IMR-90 (cell line): ENCODE data around the gene ZRSR2. TPM values are rescaled to one million over a fixed set of nuclear protein-coding genes. Genes with fewer than 3 reads are reported as not detected.

Source experiments
- ATAC-seq: fragments of 200-7000 bp; cut with Tn5 transposase; 2 replicates; pipeline ENCODE4 v1.9.1; 2020; ENCODE audit warnings: low read depth, mild to moderate bottlenecking, moderate library complexity
- BruUV-seq: library from RNA; stranded (reverse); fragments of 400-500 nt; replicated peaks from 2 replicates; lab custom pipeline; 2021; lab: Mats Ljungman, UMichigan
- CTCF ChIA-PET: fragments of 300-600 bp; formaldehyde crosslinking; extraction: SDS; loops from one replicate; lab custom pipeline; 2021; ENCODE audit warnings: antibody characterized with exemption; lab: Yijun Ruan, JAX
- POLR2A ChIA-PET: fragments of 300-600 bp; sonication (Branson Sonifier 250); formaldehyde crosslinking; loops from one replicate; lab custom pipeline; 2022; ENCODE audit warnings: antibody characterized with exemption; ENCODE audit not compliant: unreplicated experiment; lab: Charles Lee
- DNase-seq: peaks from one replicate; pipeline ENCODE4 v3.0.0; 2013
- H2AFZ ChIP-seq: replicated peaks from 2 replicates; pipeline ENCODE3; 2013; ENCODE audit warnings: low read length, mild to moderate bottlenecking; ENCODE audit not compliant: poor library complexity
- H2AK5ac ChIP-seq: 2 replicates; pipeline ENCODE4 v1.6.1; 2013; ENCODE audit warnings: low read depth, low read length, inconsistent platforms
- H2AK9ac ChIP-seq: replicated peaks from 2 replicates; pipeline ENCODE3; 2013; ENCODE audit warnings: mild to moderate bottlenecking, low read depth, low read length, moderate library complexity; ENCODE audit not compliant: poor library complexity
- H2BK120ac ChIP-seq: 2 replicates; pipeline ENCODE4 v1.6.1; 2013; ENCODE audit warnings: low read depth, low read length, inconsistent platforms
- H2BK15ac ChIP-seq: 3 replicates; pipeline ENCODE4 v1.6.1; 2013; ENCODE audit warnings: low read depth, low read length, inconsistent platforms
- H2BK20ac ChIP-seq: 2 replicates; pipeline ENCODE4 v1.6.1; 2013; ENCODE audit warnings: low read depth, mild to moderate bottlenecking, inconsistent platforms, low read length, moderate library complexity
- H2BK5ac ChIP-seq: 2 replicates; pipeline ENCODE4 v1.6.1; 2013; ENCODE audit warnings: mild to moderate bottlenecking, low read depth, low read length, inconsistent platforms; ENCODE audit not compliant: poor library complexity, severe bottlenecking
- H3K14ac ChIP-seq: replicated peaks from 2 replicates; pipeline ENCODE4 v1.6.1; 2013; ENCODE audit warnings: low read depth, low read length, inconsistent platforms
- H3K18ac ChIP-seq: 2 replicates; pipeline ENCODE4 v1.6.1; 2013; ENCODE audit warnings: low read depth, low read length, control low read depth
- H3K23ac ChIP-seq: 2 replicates; pipeline ENCODE4 v1.6.1; 2013; ENCODE audit warnings: low read depth, low read length, inconsistent platforms
- H3K27ac ChIP-seq: 2 replicates; pipeline ENCODE4 v1.5.1; 2013; ENCODE audit warnings: mild to moderate bottlenecking, control low read depth, low read length; ENCODE audit not compliant: insufficient read depth
- H3K27me3 ChIP-seq: 2 replicates; pipeline ENCODE4 v1.6.1; 2013; ENCODE audit warnings: low read length; ENCODE audit not compliant: control insufficient read depth, insufficient read depth
- H3K36me3 ChIP-seq: 2 replicates; pipeline ENCODE4 v1.6.1; 2013; ENCODE audit warnings: low read length, mixed read lengths; ENCODE audit not compliant: control insufficient read depth, insufficient read depth
- H3K4ac ChIP-seq: 2 replicates; pipeline ENCODE4 v1.6.1; 2013; ENCODE audit warnings: low read depth, low read length, inconsistent platforms
- H3K4me1 ChIP-seq: 2 replicates; pipeline ENCODE4 v1.6.1; 2013; ENCODE audit warnings: low read length, mixed read lengths; ENCODE audit not compliant: control insufficient read depth, insufficient read depth
- H3K4me2 ChIP-seq: 2 replicates; pipeline ENCODE4 v1.6.1; 2013; ENCODE audit warnings: low read depth, mild to moderate bottlenecking, control low read depth, low read length, moderate library complexity
- H3K4me3 ChIP-seq: 2 replicates; pipeline ENCODE4 v1.5.1; 2013; ENCODE audit warnings: low read depth, mild to moderate bottlenecking, control low read depth, low read length, moderate library complexity; ENCODE audit not compliant: insufficient read depth
- H3K56ac ChIP-seq: 2 replicates; pipeline ENCODE4 v1.6.1; 2013; ENCODE audit warnings: low read length, inconsistent platforms; ENCODE audit not compliant: insufficient read depth; ENCODE audit errors: extremely low read depth
- H3K79me1 ChIP-seq, 2 experiments: 2 replicates each; pipeline ENCODE4 v1.6.1; 2013; ENCODE audit warnings: low read length in 2 of 2, inconsistent platforms in 1 of 2, low read depth in 1 of 2
- H3K9ac ChIP-seq: 2 replicates; pipeline ENCODE4 v1.6.1; 2013; ENCODE audit warnings: low read depth, low read length, control low read depth
- H3K9me1 ChIP-seq: 2 replicates; pipeline ENCODE4 v1.6.1; 2013; ENCODE audit warnings: low read length, inconsistent platforms; ENCODE audit not compliant: insufficient read depth
- H3K9me3 ChIP-seq: 2 replicates; pipeline ENCODE4 v1.6.1; 2013; ENCODE audit warnings: low read length; ENCODE audit not compliant: control insufficient read depth, insufficient read depth
- H4K20me1 ChIP-seq: 2 replicates; pipeline ENCODE4 v1.6.1; 2013; ENCODE audit warnings: low read length, inconsistent platforms; ENCODE audit not compliant: insufficient read depth
- H4K5ac ChIP-seq: 2 replicates; pipeline ENCODE4 v1.6.1; 2013; ENCODE audit warnings: mild to moderate bottlenecking, low read depth, low read length, control low read depth
- H4K8ac ChIP-seq, 2 experiments: 2 replicates each; pipeline ENCODE4 v1.6.1; 2013; ENCODE audit warnings: low read depth in 2 of 2, low read length in 2 of 2, control low read depth in 1 of 2, inconsistent platforms in 1 of 2
- H4K91ac ChIP-seq: 2 replicates; pipeline ENCODE4 v1.6.1; 2013; ENCODE audit warnings: low read depth, low read length, inconsistent platforms; ENCODE audit not compliant: insufficient read depth
- CEBPB ChIP-seq: IDR thresholded peaks from 2 replicates; pipeline ENCODE4 v1.6.1; 2012; ENCODE audit warnings: low read depth, low read length, improper control_type of control experiment
- FOS ChIP-seq: fragments of 150-350 bp; IDR thresholded peaks from 2 replicates; pipeline ENCODE4 v1.6.1; 2016; ENCODE audit warnings: low read depth, low read length
- MXI1 ChIP-seq: IDR thresholded peaks from 2 replicates; pipeline ENCODE4 v1.6.1; 2012; ENCODE audit warnings: low read depth, mild to moderate bottlenecking, low read length, moderate library complexity, borderline replicate concordance
- RAD21 ChIP-seq: IDR thresholded peaks from 2 replicates; pipeline ENCODE4 v1.6.1; 2012; ENCODE audit warnings: low read length, improper control_type of control experiment
- WGBS, 2 experiments: methylation state at CpG; one replicate each; pipeline versions ENCODE4 v1.1.5 to v1.1.7; 2013; ENCODE audit warnings: missing lambda C conversion rate in 2 of 2; ENCODE audit not compliant: insufficient read length in 1 of 2; ENCODE audit errors: extremely low coverage in 2 of 2; 5-methylcytosine and 5-hydroxymethylcytosine counted together
- dilution Hi-C: fragments of 300-500 bp; cut with HindIII; formaldehyde crosslinking; loops from one replicate; pipeline ENCODE4 v1.14.3; 2018; ENCODE audit warnings: low sequenced_read_pairs; ENCODE audit not compliant: unreplicated experiment
- in situ Hi-C: fragments of 300-500 bp; cut with MboI; formaldehyde crosslinking; loops from 3 replicates; pipeline ENCODE4 v1.14.3; 2019; ENCODE audit warnings: low sequenced_read_pairs, inconsistent platforms, mixed read lengths
- intact Hi-C: fragments of 100-400 bp; cut with micrococcal nuclease; formaldehyde crosslinking; loops from 2 replicates; pipeline ENCODE4 v1.10.0; 2022
- polyA plus RNA-seq, 3 experiments: library from polyadenylated mRNA; depleted of rRNA; stranded (reverse); fragments of >200 nt; gene quantifications; 2 replicates each; pipeline ENCODE4 v1.2.3, GENCODE V29; 2012; ENCODE audit warnings: low replicate concordance in 1 of 3
- total RNA-seq: library from RNA; depleted of rRNA; stranded (reverse); fragments of >200 nt; gene quantifications from 2 replicates; pipeline ENCODE4 v1.2.3, GENCODE V29; 2012; rRNA removed

ZRSR2 gene
- total and polyA plus RNA-seq, 2 of the 4 experiments (the other 2 are of a cell fraction) = 4.7 to 11.3 TPM

DNA sequence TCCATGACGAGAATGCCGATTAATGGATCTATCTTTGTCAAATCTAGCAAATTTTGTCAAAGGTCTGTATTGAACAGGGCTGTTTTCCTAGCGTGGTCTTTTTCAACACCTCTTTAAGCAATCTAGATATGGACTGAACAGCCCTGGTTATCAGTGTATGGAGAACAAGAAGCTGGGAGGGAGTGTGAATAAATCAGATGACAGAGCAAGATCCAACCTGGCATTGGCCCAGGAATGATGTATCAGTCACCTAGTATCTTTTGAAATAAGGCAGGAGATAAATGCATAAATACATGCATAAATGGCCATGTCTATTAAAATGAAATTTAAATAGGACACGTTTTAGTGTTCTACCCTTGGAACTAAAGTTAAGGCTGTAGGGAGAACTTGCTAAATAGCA lies 80.0 kb downstream of the ZRSR2 start:
- dilution Hi-C loops = no loop called here
- no peak overlapping the region for H2AFZ ChIP-seq
- ChIA-PET POLR2A (no interaction called here), CTCF (no interaction called here)
- no peak overlapping the region for H4K91ac ChIP-seq
- no peak overlapping the region for H2AK9ac ChIP-seq
- no peak overlapping the region for H4K8ac ChIP-seq
- no peaks in the 10 kb centered on the region for H3K36me3 ChIP-seq
- no CpG with 5 or more reads among the region's 4 CpGs for WGBS, 2 experiments
- no peaks in the 10 kb centered on the region for H3K4me1 ChIP-seq
- BruUV-seq = no TSS peak
- ATAC-seq (no peak), DNase-seq (no peak)
- H3K18ac ChIP-seq = no peak overlapping the region
- no peak overlapping the region for H2AK5ac ChIP-seq
- peaks cover 6% of the 10 kb centered on the region for H3K27me3 ChIP-seq
- no peaks in the 10 kb centered on the region for H3K9me1 ChIP-seq
- no peak overlapping the region for H3K27ac ChIP-seq
- in situ Hi-C loops = no loop called here
- no peak overlapping the region for H2BK20ac ChIP-seq
- H3K56ac ChIP-seq = no peak overlapping the region
- no peak overlapping the region for H3K4me3 ChIP-seq
- H2BK120ac ChIP-seq = no peak overlapping the region
- no peak overlapping the region for H4K5ac ChIP-seq
- TF ChIP-seq MXI1 (no peak), FOS (no peak), RAD21 (no peak), CEBPB (no peak)
- H2BK15ac ChIP-seq = no peak overlapping the region
- H3K9ac ChIP-seq = no peak overlapping the region
- no peak overlapping the region for H2BK5ac ChIP-seq
- no peaks in the 10 kb centered on the region for H4K20me1 ChIP-seq
- H3K14ac ChIP-seq = no peak overlapping the region
- intact Hi-C loops = no loop called here
- no peak overlapping the region for H3K23ac ChIP-seq
- no peaks in the 10 kb centered on the region for H3K79me1 ChIP-seq
- no peak overlapping the region for H3K4me2 ChIP-seq
- no peaks in the 10 kb centered on the region for H3K9me3 ChIP-seq
- H3K4ac ChIP-seq = no peak overlapping the region

Other genes starting within 250 kb of the ZRSR2 start
- gene ACE2, start 189.5 kb upstream of the ZRSR2 start, total RNA-seq = not detected in 2 replicates
- gene ACE2, start 189.5 kb upstream of the ZRSR2 start, polyA plus RNA-seq (2012; rRNA removed) = not detected in 2 replicates
- under 0.01 TPM in 2 replicates for gene CLTRN, start 125.7 kb upstream of the ZRSR2 start, total RNA-seq
- 0.16 and 0.17 TPM in 2 replicates for gene CLTRN, start 125.7 kb upstream of the ZRSR2 start, polyA plus RNA-seq (2012; rRNA removed)
- 4.7 and 5.4 TPM in 2 replicates for gene CA5B, start 52.2 kb upstream of the ZRSR2 start, total RNA-seq
- gene CA5B, start 52.2 kb upstream of the ZRSR2 start, polyA plus RNA-seq (2012; rRNA removed) = 2.7 and 3.5 TPM in 2 replicates
- 28.3 and 117 TPM in 2 replicates for gene AP1S2, start 64.3 kb downstream of the ZRSR2 start, total RNA-seq
- gene AP1S2, start 64.3 kb downstream of the ZRSR2 start, polyA plus RNA-seq (2012; rRNA removed) = 34.0 and 46.5 TPM in 2 replicates